HepG2 (cell line): ENCODE measurements around the gene PLG. TPM values are rescaled to one million over a fixed set of nuclear protein-coding genes. Genes with fewer than 3 reads are reported as not detected.

Experiments
- ATAC-seq: fragments of 200-7000 bp; cut with Tn5 transposase; 3 replicates; pipeline ENCODE4 v1.9.1; 2020; ENCODE audit warnings: mild to moderate bottlenecking, moderate library complexity
- BruUV-seq: library from RNA; stranded (reverse); fragments of 400-500 nt; replicated peaks from 2 replicates; lab custom pipeline; 2021; lab: Mats Ljungman, UMichigan
- CTCF ChIA-PET: fragments of 300-600 bp; formaldehyde crosslinking; extraction: SDS; loops from one replicate; lab custom pipeline; 2021; ENCODE audit warnings: low total read pairs, inconsistent platforms, low intra/inter-chr PET ratio; lab: Yijun Ruan, JAX
- POLR2A ChIA-PET: fragments of 350-600 bp; sonication (Branson Sonifier 250); formaldehyde crosslinking; loops from one replicate; lab custom pipeline; 2020; ENCODE audit warnings: antibody characterized with exemption, inconsistent platforms; lab: Yijun Ruan, JAX
- DNase-seq: peaks from one replicate; pipeline ENCODE4 v3.0.0-alpha.2; 2015; ENCODE audit warnings: low spot score
- FAIRE-seq: peaks from 3 replicates; lab custom pipeline; 2011; peaks lifted over from hg19 to GRCh38; lab: Jason Lieb, UNC
- H2AFZ ChIP-seq: one replicate; pipeline ENCODE4 v1.6.1; 2011; ENCODE audit warnings: low read length, inconsistent platforms
- H3K27ac ChIP-seq: fragments of 300-600 bp; 3 replicates; pipeline ENCODE4 v1.8.0; 2011; ENCODE audit warnings: mixed run types, mild to moderate bottlenecking, mixed read lengths, low read length, inconsistent platforms; ENCODE audit not compliant: insufficient read depth; ENCODE audit errors: extremely low read length
- H3K27me3 ChIP-seq, 2 experiments: fragments of 200-600 bp in 1 of 2; 2 replicates in 1 of 2; 3 replicates in 1 of 2; pipeline versions ENCODE4 v1.6.0 to v1.8.0; 2011; ENCODE audit warnings: low read length in 2 of 2, mild to moderate bottlenecking in 2 of 2, moderate library complexity in 2 of 2, inconsistent platforms in 1 of 2; ENCODE audit not compliant: insufficient read depth in 2 of 2, control insufficient read depth in 1 of 2
- H3K36me3 ChIP-seq, 2 experiments: fragments of 200-600 bp in 1 of 2; replicated peaks in 1 of 2; 2 replicates in 1 of 2; 3 replicates in 1 of 2; pipeline versions ENCODE4 v1.5.1 to v1.8.0; 2011; ENCODE audit warnings: low read length in 2 of 2, inconsistent platforms in 1 of 2; ENCODE audit not compliant: insufficient read depth in 2 of 2, control insufficient read depth in 1 of 2
- H3K4me1 ChIP-seq: 2 replicates; pipeline ENCODE4 v1.5.1; 2012; ENCODE audit warnings: low read length, inconsistent platforms; ENCODE audit not compliant: insufficient read depth
- H3K4me2 ChIP-seq: 2 replicates; pipeline ENCODE4 v1.6.0; 2011; ENCODE audit warnings: low read depth, low read length, inconsistent platforms
- H3K4me3 ChIP-seq, 3 experiments: fragments of 200-600 bp in 1 of 3; sonication (generic), shearing (Covaris generic) in 1 of 3; replicated peaks in 1 of 3; 2 replicates each; pipeline ENCODE4 v1.5.1; 2011 to 2016; ENCODE audit warnings: low read length in 3 of 3, inconsistent platforms in 2 of 3, low read depth in 2 of 3, mild to moderate bottlenecking in 2 of 3, control low read depth in 1 of 3, mixed read lengths in 1 of 3; ENCODE audit not compliant: insufficient read depth in 1 of 3
- H3K79me2 ChIP-seq: one replicate; pipeline ENCODE4 v1.6.1; 2011; ENCODE audit warnings: low read length, inconsistent platforms; ENCODE audit not compliant: insufficient read depth
- H3K9ac ChIP-seq: 2 replicates; pipeline ENCODE4 v1.6.0; 2011; ENCODE audit warnings: mild to moderate bottlenecking, low read depth, low read length, inconsistent platforms; ENCODE audit not compliant: insufficient read depth
- H3K9me3 ChIP-seq: 2 replicates; pipeline ENCODE4 v1.5.1; 2012; ENCODE audit warnings: mild to moderate bottlenecking, low read length
- H4K20me1 ChIP-seq: 2 replicates; pipeline ENCODE4 v1.6.0; 2011; ENCODE audit warnings: inconsistent platforms, mild to moderate bottlenecking, low read length, moderate library complexity; ENCODE audit not compliant: insufficient read depth
- MEIS1 ChIP-seq: sonication (generic); formaldehyde crosslinking; IDR thresholded peaks from 2 replicates; pipeline ENCODE4 v1.9.0; 2021; ENCODE audit warnings: mild to moderate bottlenecking, missing genetic modification reagents, moderate library complexity, borderline replicate concordance
- RELA ChIP-seq: sonication (generic); formaldehyde crosslinking; IDR thresholded peaks from 2 replicates; pipeline ENCODE4 v1.4.0; 2020; ENCODE audit warnings: missing genetic modification reagents
- REST ChIP-seq, 2 experiments: IDR thresholded peaks; 2 replicates each; pipeline ENCODE4 v1.6.1; 2011 to 2012; ENCODE audit warnings: low read length in 2 of 2, borderline replicate concordance in 1 of 2, low read depth in 1 of 2, mild to moderate bottlenecking in 1 of 2, moderate library complexity in 1 of 2
- TBX2 ChIP-seq: sonication (generic); formaldehyde crosslinking; IDR thresholded peaks from 2 replicates; pipeline ENCODE4 v1.5.0; 2020; ENCODE audit warnings: missing genetic modification reagents, mild to moderate bottlenecking, borderline replicate concordance
- ZFP41 ChIP-seq: sonication (generic); formaldehyde crosslinking; IDR thresholded peaks from 2 replicates; pipeline ENCODE4 v1.4.0; 2020; ENCODE audit warnings: mild to moderate bottlenecking, missing genetic modification reagents, borderline replicate concordance
- ZNF605 ChIP-seq: sonication (generic); formaldehyde crosslinking; IDR thresholded peaks from 2 replicates; pipeline ENCODE4 v1.8.0; 2022; ENCODE audit warnings: mild to moderate bottlenecking, missing genetic modification reagents
- ZNF775 ChIP-seq: sonication (generic); formaldehyde crosslinking; IDR thresholded peaks from 2 replicates; pipeline ENCODE4 v1.4.0; 2020; ENCODE audit warnings: missing genetic modification reagents, mild to moderate bottlenecking, moderate library complexity, borderline replicate concordance
- WGBS: methylation state at CpG from one replicate; pipeline ENCODE4 v1.1.6; 2017; ENCODE audit warnings: low lambda C conversion rate; 5-methylcytosine and 5-hydroxymethylcytosine counted together
- in situ Hi-C: cut with HindIII; loops from 2 replicates; pipeline ENCODE4 v1.10.0; 2017; ENCODE audit warnings: low pct_unique_long_range_greater_than_20kb; ENCODE audit not compliant: extremely low pct_ligation_motif_present
- intact Hi-C: fragments of 100-400 bp; cut with micrococcal nuclease; formaldehyde crosslinking; loops from one replicate; pipeline ENCODE4 v1.10.0; 2022; ENCODE audit not compliant: unreplicated experiment
- polyA plus RNA-seq, 8 experiments: library from polyadenylated mRNA; depleted of rRNA in 3 of 8; stranded (reverse) in 7 of 8; unstranded in 1 of 8; fragments of >200 nt; fragmentation: Illumina TruSeq in 4 of 8; extraction: Trizol in 4 of 8; gene quantifications; 2 replicates each; pipeline versions ENCODE4 v1.2.1 to v1.2.3, GENCODE V29; 2011 to 2016; ENCODE audit warnings: low read depth in 4 of 8, missing spikeins in 1 of 8, mixed read lengths in 1 of 8; ENCODE audit not compliant: insufficient read depth in 1 of 8
- total RNA-seq, 5 experiments: library from RNA; depleted of rRNA; stranded (reverse); fragments of >200 nt; fragmentation: Illumina TruSeq; extraction: Trizol; gene quantifications; 2 replicates each; pipeline ENCODE4 v1.2.3, GENCODE V29; 2016; ENCODE audit warnings: low read depth in 1 of 5
- TF ChIP-seq, protein P1 (sequence below): sonication (generic); formaldehyde crosslinking; conservative IDR thresholded peaks from 2 replicates; pipeline ENCODE4 v1.4.0; 2020; ENCODE audit warnings: missing genetic modification reagents
- TF ChIP-seq, protein P2 (sequence below): IDR thresholded peaks from 2 replicates; pipeline ENCODE4 v1.6.1; 2012; ENCODE audit warnings: low read depth, low read length, improper control_type of control experiment

The PLG gene
- total and polyA plus RNA-seq, 2 of the 13 experiments (the other 11 are each of a cell fraction or from before 2014, with no cell fraction given) = 1.7 to 10.7 TPM

DNA sequence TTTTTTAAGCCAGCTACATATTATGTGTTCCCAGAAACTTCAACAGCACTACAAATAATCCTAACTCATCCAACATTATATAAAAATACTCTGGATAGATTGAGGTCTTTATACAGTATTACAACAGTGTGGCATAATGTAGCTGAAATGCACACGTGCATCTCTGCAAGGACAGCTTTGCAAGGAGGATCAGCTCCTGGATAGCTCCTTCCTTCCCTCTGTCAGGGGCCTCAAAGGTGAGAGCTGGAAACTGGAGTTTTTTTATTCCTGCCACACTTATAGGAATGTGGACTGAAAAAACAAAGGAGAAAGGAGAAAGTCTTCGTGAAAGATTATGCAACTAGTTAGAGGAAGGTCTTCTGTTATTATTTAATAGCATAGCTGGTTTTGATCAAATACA, 53.1 kb downstream of the PLG start:
- TF ChIP-seq, protein P1, sequence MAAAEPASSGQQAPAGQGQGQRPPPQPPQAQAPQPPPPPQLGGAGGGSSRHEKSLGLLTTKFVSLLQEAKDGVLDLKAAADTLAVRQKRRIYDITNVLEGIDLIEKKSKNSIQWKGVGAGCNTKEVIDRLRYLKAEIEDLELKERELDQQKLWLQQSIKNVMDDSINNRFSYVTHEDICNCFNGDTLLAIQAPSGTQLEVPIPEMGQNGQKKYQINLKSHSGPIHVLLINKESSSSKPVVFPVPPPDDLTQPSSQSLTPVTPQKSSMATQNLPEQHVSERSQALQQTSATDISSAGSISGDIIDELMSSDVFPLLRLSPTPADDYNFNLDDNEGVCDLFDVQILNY (CRISPR knock-in tag) = no peak
- TF ChIP-seq REST (IDR thresholded peaks at IDR 0.05; ENCODE audit: borderline replicate concordance in 1 of 2, low read depth in 1 of 2, low read length in 2 of 2) = 0 out of 4 replicates have a peak, but pooled peaks of 1 of the 2 experiments have one; percentile 64
- intact Hi-C loops = no loop called here
- POLR2A ChIA-PET = no interaction called here
- FAIRE-seq (no peak), ATAC-seq (no peak), DNase-seq (no peak)
- H4K20me1 ChIP-seq = no peaks in the 10 kb centered on the region
- H3K4me1 ChIP-seq = no peaks in the 10 kb centered on the region
- H3K27ac ChIP-seq = no peak overlapping the region
- no peak overlapping the region for H2AFZ ChIP-seq
- H3K4me2 ChIP-seq = no peak overlapping the region
- H3K4me3 ChIP-seq = no peak overlapping the region
- no TSS peak for BruUV-seq
- CTCF ChIA-PET = no interaction called here
- WGBS = 23% methylated on average over 2 of the region's 2 CpGs
- in situ Hi-C loops = no loop called here
- H3K9me3 ChIP-seq = no peaks in the 10 kb centered on the region
- H3K79me2 ChIP-seq = no peaks in the 10 kb centered on the region
- H3K9ac ChIP-seq = no peak overlapping the region
- no peaks in the 10 kb centered on the region for H3K36me3 ChIP-seq
- no peaks in the 10 kb centered on the region for H3K27me3 ChIP-seq

DNA sequence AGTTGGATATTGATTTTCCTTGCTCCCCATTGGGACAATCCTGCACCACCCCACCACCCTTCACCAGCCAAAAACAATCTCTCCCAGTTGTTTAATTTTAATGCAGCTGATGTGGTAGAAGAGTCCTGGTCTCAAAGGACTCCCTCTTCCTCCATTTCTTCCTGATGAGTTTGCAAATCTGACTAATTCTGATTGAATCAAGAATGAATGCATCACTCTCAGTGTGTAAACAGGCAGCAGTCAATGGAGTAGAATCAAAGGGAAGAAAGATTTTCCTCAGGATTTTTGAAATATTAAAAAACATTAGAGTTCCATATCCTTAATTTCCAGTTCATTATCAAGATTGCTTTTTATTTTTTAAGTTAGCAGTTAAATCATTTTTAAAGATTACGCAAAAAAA, 54.0 kb downstream of the PLG start:
- WGBS = 54% methylated on average over 1 of the region's 1 CpG
- DNase-seq (no peak), ATAC-seq (no peak), FAIRE-seq (no peak)
- BruUV-seq = no TSS peak
- TF ChIP-seq ZFP41 (CRISPR knock-in tag) (no peak), ZNF775 (CRISPR knock-in tag) (no peak), MEIS1 (CRISPR knock-in tag) (no peak), RELA (CRISPR knock-in tag) (no peak), ZNF605 (no peak), TBX2 (CRISPR knock-in tag) (no peak)
- TF ChIP-seq, protein P2, sequence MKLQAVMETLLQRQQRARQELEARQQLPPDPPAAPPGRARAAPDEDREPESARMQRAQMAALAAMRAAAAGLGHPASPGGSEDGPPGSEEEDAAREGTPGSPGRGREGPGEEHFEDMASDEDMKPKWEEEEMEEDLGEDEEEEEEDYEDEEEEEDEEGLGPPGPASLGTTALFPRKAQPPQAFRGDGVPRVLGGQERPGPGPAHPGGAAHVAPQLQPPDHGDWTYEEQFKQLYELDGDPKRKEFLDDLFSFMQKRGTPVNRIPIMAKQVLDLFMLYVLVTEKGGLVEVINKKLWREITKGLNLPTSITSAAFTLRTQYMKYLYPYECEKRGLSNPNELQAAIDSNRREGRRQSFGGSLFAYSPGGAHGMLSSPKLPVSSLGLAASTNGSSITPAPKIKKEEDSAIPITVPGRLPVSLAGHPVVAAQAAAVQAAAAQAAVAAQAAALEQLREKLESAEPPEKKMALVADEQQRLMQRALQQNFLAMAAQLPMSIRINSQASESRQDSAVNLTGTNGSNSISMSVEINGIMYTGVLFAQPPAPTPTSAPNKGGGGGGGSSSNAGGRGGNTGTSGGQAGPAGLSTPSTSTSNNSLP = no peak
- Histone ChIP-seq H3K36me3 (no peaks in the 10 kb centered on the region), H3K79me2 (no peaks in the 10 kb centered on the region), H3K27ac (no peak overlapping the region), H3K4me1 (no peaks in the 10 kb centered on the region), H3K4me3 (no peak overlapping the region), H3K27me3 (no peaks in the 10 kb centered on the region), H3K9me3 (no peaks in the 10 kb centered on the region), H4K20me1 (no peaks in the 10 kb centered on the region), H3K9ac (no peak overlapping the region), H3K4me2 (no peak overlapping the region), H2AFZ (no peak overlapping the region)
- in situ Hi-C loops (no loop called here), intact Hi-C loops (no loop called here)
- ChIA-PET POLR2A (no interaction called here), CTCF (no interaction called here)
